H1 (cell line): ENCODE results near the gene WBP11. TPM values are rescaled to one million over a fixed set of nuclear protein-coding genes. Genes with fewer than 3 reads are reported as not detected.

Experiments
- CTCF ChIA-PET: fragments of 300-600 bp; sonication (Branson Sonifier 250); formaldehyde crosslinking; loops from one replicate; lab custom pipeline; 2021; ENCODE audit not compliant: partially characterized antibody; lab: Charles Lee
- POLR2A ChIA-PET: fragments of 300-600 bp; sonication (Branson Sonifier 250); formaldehyde crosslinking; loops from one replicate; lab custom pipeline; 2021; ENCODE audit warnings: inconsistent platforms; ENCODE audit not compliant: partially characterized antibody; lab: Charles Lee
- DNase-seq, 2 experiments: peaks; one replicate each; pipeline versions ENCODE4 v3.0.0 to v3.0.0-alpha.2; 2010 to 2022; ENCODE audit warnings: low spot score in 2 of 2, low read depth in 1 of 2, mixed read lengths in 1 of 2
- FAIRE-seq: peaks from 2 replicates; lab custom pipeline; 2011; peaks lifted over from hg19 to GRCh38; lab: Jason Lieb, UNC
- H2AFZ ChIP-seq: 2 replicates; pipeline ENCODE4 v1.8.1; 2012; ENCODE audit warnings: low read length, inconsistent platforms
- H2AK5ac ChIP-seq: 2 replicates; pipeline ENCODE4 v1.6.1; 2013; ENCODE audit warnings: low read depth, low read length
- H2BK120ac ChIP-seq: replicated peaks from 2 replicates; pipeline ENCODE3; 2013; ENCODE audit warnings: low read depth, low read length, inconsistent platforms
- H2BK12ac ChIP-seq: 2 replicates; pipeline ENCODE4 v1.6.1; 2013; ENCODE audit warnings: low read depth, low read length
- H2BK15ac ChIP-seq: 2 replicates; pipeline ENCODE4 v1.6.1; 2013; ENCODE audit warnings: low read length
- H2BK20ac ChIP-seq: 2 replicates; pipeline ENCODE4 v1.6.1; 2013; ENCODE audit warnings: low read length
- H2BK5ac ChIP-seq: 2 replicates; pipeline ENCODE4 v1.6.1; 2013; ENCODE audit warnings: low read depth, low read length
- H3K14ac ChIP-seq: 2 replicates; pipeline ENCODE4 v1.6.1; 2013; ENCODE audit warnings: inconsistent platforms; ENCODE audit not compliant: insufficient read length
- H3K18ac ChIP-seq: 2 replicates; pipeline ENCODE4 v1.6.1; 2013; ENCODE audit warnings: low read length; ENCODE audit errors: extremely low read depth
- H3K23ac ChIP-seq: 2 replicates; pipeline ENCODE4 v1.6.1; 2013; ENCODE audit warnings: inconsistent platforms; ENCODE audit not compliant: insufficient read length
- H3K23me2 ChIP-seq: 2 replicates; pipeline ENCODE4 v1.6.1; 2013; ENCODE audit warnings: low read depth, low read length
- H3K27ac ChIP-seq: 2 replicates; pipeline ENCODE4 v1.6.1; 2011; ENCODE audit warnings: low read depth, low read length, inconsistent platforms
- H3K27me3 ChIP-seq, 4 experiments: replicated peaks in 1 of 4; 1 replicate in 1 of 4; 2 replicates in 3 of 4; pipeline versions ENCODE4 v1.6.1 to v1.8.1; 2011 to 2013; ENCODE audit warnings: low read length in 3 of 4, mild to moderate bottlenecking in 3 of 4, inconsistent platforms in 2 of 4, mixed read lengths in 2 of 4, moderate library complexity in 1 of 4; ENCODE audit not compliant: control insufficient read depth in 3 of 4, insufficient read depth in 3 of 4; ENCODE audit errors: extremely low read depth in 1 of 4
- H3K36me3 ChIP-seq, 4 experiments: 2 replicates each; pipeline versions ENCODE4 v1.6.1 to v1.8.1; 2011 to 2013; ENCODE audit warnings: mild to moderate bottlenecking in 4 of 4, low read length in 3 of 4, moderate library complexity in 2 of 4, control low read depth in 1 of 4, inconsistent platforms in 1 of 4; ENCODE audit not compliant: insufficient read depth in 4 of 4, control insufficient read depth in 2 of 4
- H3K4ac ChIP-seq: replicated peaks from 2 replicates; pipeline ENCODE3; 2013; ENCODE audit warnings: low read length, low read depth, mixed read lengths, inconsistent platforms; ENCODE audit not compliant: insufficient read length
- H3K4me1 ChIP-seq, 4 experiments: replicated peaks in 1 of 4; 1 replicate in 1 of 4; 2 replicates in 3 of 4; pipeline versions ENCODE4 v1.6.1 to v1.8.1; 2011 to 2013; ENCODE audit warnings: low read length in 3 of 4, inconsistent platforms in 2 of 4, mixed read lengths in 1 of 4; ENCODE audit not compliant: insufficient read depth in 4 of 4, control insufficient read depth in 3 of 4
- H3K4me2 ChIP-seq, 2 experiments: 2 replicates each; pipeline versions ENCODE4 v1.6.1 to v1.8.1; 2011 to 2013; ENCODE audit warnings: low read depth in 2 of 2, low read length in 2 of 2, control low read depth in 1 of 2, inconsistent platforms in 1 of 2, mild to moderate bottlenecking in 1 of 2; ENCODE audit not compliant: insufficient read depth in 1 of 2
- H3K4me3 ChIP-seq, 4 experiments: fragments of 200-600, 300-600 bp in 1 of 4; sonication (generic), shearing (Covaris generic), sonication (Bioruptor Twin) in 1 of 4; 2 replicates each; pipeline versions ENCODE4 v1.5.1 to v1.8.1; 2011 to 2016; ENCODE audit warnings: low read length in 4 of 4, low read depth in 3 of 4, control low read depth in 2 of 4, inconsistent platforms in 2 of 4, mild to moderate bottlenecking in 2 of 4, mixed read lengths in 1 of 4, moderate library complexity in 1 of 4; ENCODE audit not compliant: insufficient read depth in 2 of 4; ENCODE audit errors: extremely low read depth in 1 of 4
- H3K56ac ChIP-seq: replicated peaks from 2 replicates; pipeline ENCODE3; 2013; ENCODE audit warnings: low read depth, mild to moderate bottlenecking, mixed read lengths, low read length, inconsistent platforms; ENCODE audit not compliant: insufficient read length
- H3K79me1 ChIP-seq: 2 replicates; pipeline ENCODE4 v1.6.1; 2013; ENCODE audit warnings: low read depth, low read length, control low read depth
- H3K79me2 ChIP-seq, 2 experiments: 2 replicates each; pipeline versions ENCODE4 v1.6.1 to v1.8.1; 2012 to 2013; ENCODE audit warnings: low read length in 2 of 2, mild to moderate bottlenecking in 2 of 2, inconsistent platforms in 1 of 2; ENCODE audit not compliant: insufficient read depth in 2 of 2, control insufficient read depth in 1 of 2
- H3K9ac ChIP-seq, 4 experiments: replicated peaks in 1 of 4; 1 replicate in 1 of 4; 2 replicates in 3 of 4; pipeline versions ENCODE4 v1.6.1 to v1.8.1; 2011 to 2013; ENCODE audit warnings: low read depth in 3 of 4, low read length in 3 of 4, control low read depth in 2 of 4, mild to moderate bottlenecking in 2 of 4, moderate library complexity in 2 of 4, inconsistent platforms in 1 of 4; ENCODE audit errors: extremely low read depth in 1 of 4
- H3K9me3 ChIP-seq, 2 experiments: 2 replicates each; pipeline versions ENCODE4 v1.6.1 to v1.8.1; 2012 to 2013; ENCODE audit warnings: mild to moderate bottlenecking in 2 of 2, moderate library complexity in 2 of 2, control low read depth in 1 of 2, inconsistent platforms in 1 of 2, low read depth in 1 of 2, low read length in 1 of 2, mixed read lengths in 1 of 2; ENCODE audit not compliant: insufficient read depth in 2 of 2
- H4K20me1 ChIP-seq, 2 experiments: replicated peaks in 1 of 2; 2 replicates each; pipeline versions ENCODE3 to v1.8.1; 2011 to 2013; ENCODE audit warnings: inconsistent platforms in 2 of 2, low read length in 2 of 2, mild to moderate bottlenecking in 1 of 2; ENCODE audit not compliant: insufficient read depth in 2 of 2, control insufficient read depth in 1 of 2
- H4K5ac ChIP-seq: 2 replicates; pipeline ENCODE4 v1.6.1; 2013; ENCODE audit warnings: low read length, low read depth, mixed read lengths, inconsistent platforms; ENCODE audit not compliant: insufficient read length
- H4K8ac ChIP-seq: 2 replicates; pipeline ENCODE4 v1.8.0; 2013; ENCODE audit warnings: mild to moderate bottlenecking, moderate library complexity, low read length, inconsistent platforms; ENCODE audit not compliant: insufficient read depth; ENCODE audit errors: extremely low read depth
- H4K91ac ChIP-seq: replicated peaks from 2 replicates; pipeline ENCODE3; 2013; ENCODE audit warnings: low read length, mixed read lengths, inconsistent platforms; ENCODE audit not compliant: insufficient read length
- ATF2 ChIP-seq: IDR thresholded peaks from 2 replicates; pipeline ENCODE4 v1.6.1; 2012; ENCODE audit warnings: low read length, inconsistent platforms
- CEBPB ChIP-seq: IDR thresholded peaks from 2 replicates; pipeline ENCODE4 v1.6.1; 2012; ENCODE audit warnings: low read depth, low read length
- CHD2 ChIP-seq: IDR thresholded peaks from 2 replicates; pipeline ENCODE4 v1.6.1; 2012; ENCODE audit warnings: low read length, improper control_type of control experiment
- E2F6 ChIP-seq: IDR thresholded peaks from 2 replicates; pipeline ENCODE4 v1.6.1; 2012; ENCODE audit warnings: inconsistent platforms
- KDM5A ChIP-seq: fragments of 200-600 bp; IDR thresholded peaks from 2 replicates; pipeline ENCODE4 v1.7.1; 2012; ENCODE audit warnings: mild to moderate bottlenecking, low read length, inconsistent platforms, mixed read lengths
- MAX ChIP-seq: IDR thresholded peaks from 2 replicates; pipeline ENCODE4 v1.6.1; 2012; ENCODE audit warnings: inconsistent platforms
- POU5F1 ChIP-seq: IDR thresholded peaks from 2 replicates; pipeline ENCODE4 v1.6.1; 2011; ENCODE audit warnings: low read depth, mild to moderate bottlenecking, low read length, moderate library complexity
- RBBP5 ChIP-seq: IDR thresholded peaks from 2 replicates; pipeline ENCODE4 v1.7.1; 2012; ENCODE audit warnings: low read depth, mild to moderate bottlenecking, inconsistent platforms, low read length, moderate library complexity, borderline replicate concordance
- SUZ12 ChIP-seq: fragments of 200-600 bp; sonication (generic); IDR thresholded peaks from 2 replicates; pipeline ENCODE4 v1.6.1; 2012; ENCODE audit warnings: mild to moderate bottlenecking, inconsistent platforms, low read length, moderate library complexity, mixed read lengths
- TCF12 ChIP-seq: IDR thresholded peaks from 2 replicates; pipeline ENCODE4 v1.6.1; 2011; ENCODE audit warnings: low read depth, mild to moderate bottlenecking, low read length
- USF2 ChIP-seq: IDR thresholded peaks from 2 replicates; pipeline ENCODE4 v1.6.1; 2011; ENCODE audit warnings: low read length, improper control_type of control experiment
- WGBS, 2 experiments: shearing (Covaris generic) in 1 of 2; methylation state at CpG; one replicate each; pipeline versions ENCODE4 v1.1.6 to v1.1.7; 2013 to 2015; ENCODE audit warnings: low lambda C conversion rate in 2 of 2, mixed read lengths in 2 of 2, inconsistent platforms in 1 of 2, low coverage in 1 of 2, missing lambda C conversion rate in 1 of 2; ENCODE audit not compliant: insufficient replicate concordance in 2 of 2, insufficient coverage in 1 of 2, insufficient read length in 1 of 2; ENCODE audit errors: extremely low coverage in 1 of 2, missing lambda C conversion rate in 1 of 2; 5-methylcytosine and 5-hydroxymethylcytosine counted together
- polyA plus RNA-seq, 7 experiments: library from polyadenylated mRNA; depleted of rRNA in 3 of 7; stranded (reverse) in 5 of 7; unstranded in 2 of 7; fragments of >200 nt in 5 of 7; fragments of 200-250 nt in 2 of 7; gene quantifications; 1 replicate in 5 of 7; 2 replicates in 1 of 7; 4 replicates in 1 of 7; pipeline versions ENCODE4 v1.2.1 to v1.2.3, GENCODE V29; 2011 to 2013; ENCODE audit warnings: missing spikeins in 2 of 7, mixed read lengths in 2 of 7
- total RNA-seq: library from RNA; stranded (reverse); fragmentation: NEBNext Ultra II Directional; extraction: Animal tissue kit (Norgen Biotek cat#: 25700); gene quantifications from 2 replicates; pipeline ENCODE4 v1.2.1, GENCODE V29; 2021

Gene WBP11
- total and polyA plus RNA-seq, 2 of the 8 experiments (the other 6 are each of a cell fraction or from before 2014, with no cell fraction given), result 22.1 to 134 TPM

- no peak overlapping the region for H3K18ac ChIP-seq
- H2AFZ ChIP-seq, result no peak overlapping the region
- no peak for FAIRE-seq
- H3K23ac ChIP-seq, result no peak overlapping the region
- H2BK20ac ChIP-seq, result no peak overlapping the region
- no peaks in the 10 kb centered on the region for H3K23me2 ChIP-seq
- no peaks in the 10 kb centered on the region for H4K20me1 ChIP-seq
- no peaks in the 10 kb centered on the region for H3K79me1 ChIP-seq
- no peak overlapping the region for H2BK12ac ChIP-seq
- no peak overlapping the region for H3K4me2 ChIP-seq
- H3K9ac ChIP-seq, result no peak overlapping the region
- no peaks in the 10 kb centered on the region for H3K36me3 ChIP-seq
- no peak for DNase-seq
- H3K56ac ChIP-seq, result no peak overlapping the region
- no peak overlapping the region for H3K27ac ChIP-seq
- no peak overlapping the region for H3K4ac ChIP-seq
- no peaks in the 10 kb centered on the region for H3K79me2 ChIP-seq
- no peaks in the 10 kb centered on the region for H3K27me3 ChIP-seq
- H2BK5ac ChIP-seq, result no peak overlapping the region
- WGBS, 2 experiments, result 83% methylated on average over 1 of the region's 1 CpG; no CpG with 5 or more reads in 1 of the 2 experiments
- no peak overlapping the region for H2AK5ac ChIP-seq
- no peaks in the 10 kb centered on the region for H3K9me3 ChIP-seq
- ChIA-PET POLR2A (no interaction called here), CTCF (interaction anchor here (0.9 to 1.6 kb wide), 4 partner anchors 12 to 111 kb away, joined by 3 to 6 read pairs (median 4); no protein-coding TSS in a partner anchor)
- no peak overlapping the region for H4K8ac ChIP-seq
- H3K14ac ChIP-seq, result no peak overlapping the region
- H3K4me1 ChIP-seq, result no peaks in the 10 kb centered on the region
- H2BK120ac ChIP-seq, result no peak overlapping the region
- no peak overlapping the region for H4K5ac ChIP-seq
- no peak overlapping the region for H4K91ac ChIP-seq
- H3K4me3 ChIP-seq, result no peak overlapping the region
- no peak overlapping the region for H2BK15ac ChIP-seq
- TF ChIP-seq POU5F1, result no peak
- TF ChIP-seq RBBP5, result no peak
- TF ChIP-seq ATF2, result no peak
- TF ChIP-seq CHD2, result no peak
- TF ChIP-seq MAX, result no peak
- no peak for TF ChIP-seq KDM5A
- no peak for TF ChIP-seq CEBPB
- TF ChIP-seq SUZ12, result no peak
- TF ChIP-seq USF2, result no peak
- TF ChIP-seq TCF12, result no peak
- TF ChIP-seq E2F6, result no peak
Measured at GRCh38 chr12:14833952-14834351, 30.7 kb upstream of the WBP11 start.
